PC-9 (cell line): ENCODE results near the gene DBP. TPM values are rescaled to one million over a fixed set of nuclear protein-coding genes. Genes with fewer than 3 reads are reported as not detected.

ENCODE experiments used
- BruUV-seq: library from RNA; stranded (reverse); fragments of 400-500 nt; replicated peaks from 2 replicates; lab custom pipeline; 2021; lab: Mats Ljungman, UMichigan
- CTCF ChIA-PET: fragments of 300-600 bp; sonication (Branson Sonifier 250); formaldehyde crosslinking; loops from one replicate; lab custom pipeline; 2022; ENCODE audit warnings: antibody characterized with exemption; lab: Charles Lee
- POLR2A ChIA-PET: fragments of 300-600 bp; sonication (Branson Sonifier 250); formaldehyde crosslinking; loops from one replicate; lab custom pipeline; 2022; ENCODE audit warnings: antibody characterized with exemption; ENCODE audit not compliant: unreplicated experiment; lab: Charles Lee
- DNase-seq, 2 experiments: peaks; one replicate each; pipeline versions ENCODE4 v3.0.0 to v3.0.0-alpha.2; 2015 to 2022; ENCODE audit warnings: mixed read lengths in 1 of 2
- H2AFZ ChIP-seq: fragments of 200-600 bp; sonication (generic); 2 replicates; pipeline ENCODE4 v1.8.1; 2017; ENCODE audit warnings: antibody characterized with exemption
- H3F3A ChIP-seq: fragments of 200-600 bp; sonication (generic); 2 replicates; pipeline ENCODE4 v1.8.1; 2017; ENCODE audit warnings: antibody characterized with exemption, mild to moderate bottlenecking, low read depth; ENCODE audit not compliant: insufficient read depth
- H3K27ac ChIP-seq: fragments of 200-600 bp; sonication (generic); 2 replicates; pipeline ENCODE4 v1.6.1; 2016; ENCODE audit warnings: mixed run types
- H3K27me3 ChIP-seq: fragments of 200-600 bp; sonication (generic); 2 replicates; pipeline ENCODE4 v1.6.1; 2016; ENCODE audit warnings: low read depth, mixed run types; ENCODE audit not compliant: insufficient read depth
- H3K36me3 ChIP-seq: fragments of 200-600 bp; sonication (generic); 2 replicates; pipeline ENCODE4 v1.6.1; 2016; ENCODE audit warnings: low read depth, mixed run types
- H3K4me1 ChIP-seq: fragments of 200-600 bp; sonication (generic); replicated peaks from 2 replicates; pipeline ENCODE4 v1.6.1; 2016; ENCODE audit warnings: mixed run types; ENCODE audit not compliant: insufficient read depth
- H3K4me2 ChIP-seq: fragments of 200-600 bp; sonication (generic); 2 replicates; pipeline ENCODE4 v1.6.1; 2017; ENCODE audit warnings: mixed run types
- H3K4me3 ChIP-seq: fragments of 200-600 bp; sonication (generic); 2 replicates; pipeline ENCODE4 v1.6.1; 2016; ENCODE audit warnings: mixed run types
- H3K79me2 ChIP-seq: fragments of 200-600 bp; sonication (generic); 2 replicates; pipeline ENCODE4 v1.6.1; 2017; ENCODE audit warnings: low read depth, mixed run types
- H3K9me2 ChIP-seq: fragments of 200-600 bp; sonication (generic); 2 replicates; pipeline ENCODE4 v1.8.1; 2017; ENCODE audit warnings: mild to moderate bottlenecking; ENCODE audit not compliant: insufficient read depth
- H3K9me3 ChIP-seq: fragments of 200-600 bp; sonication (generic); 2 replicates; pipeline ENCODE4 v1.8.1; 2016; ENCODE audit warnings: low read depth; ENCODE audit not compliant: insufficient read depth
- H4K20me1 ChIP-seq: fragments of 200-600 bp; sonication (generic); 2 replicates; pipeline ENCODE4 v1.8.1; 2017; ENCODE audit not compliant: insufficient read depth
- CTCF ChIP-seq: fragments of 200-600 bp; sonication (generic); conservative IDR thresholded peaks from 2 replicates; pipeline ENCODE4 v1.6.1; 2017; ENCODE audit warnings: mixed run types, antibody characterized with exemption, mild to moderate bottlenecking, moderate library complexity
- EZH2 ChIP-seq: fragments of 200-600 bp; sonication (generic); IDR thresholded peaks from 2 replicates; pipeline ENCODE4 v1.8.0; 2017; ENCODE audit warnings: antibody characterized with exemption, low read depth
- intact Hi-C: fragments of 100-400 bp; cut with micrococcal nuclease; formaldehyde crosslinking; loops from one replicate; pipeline ENCODE4 v1.10.0; 2022; ENCODE audit not compliant: unreplicated experiment
- total RNA-seq: library from RNA; stranded (reverse); gene quantifications from 2 replicates; pipeline ENCODE4 v1.2.3, GENCODE V29; 2021

Gene DBP
- total RNA-seq, 1 experiment from 2014 or later = 48.2 TPM

GRCh38 chr19:48609571-48610108 is 27.5 kb downstream of the DBP start:
- Histone ChIP-seq H3K4me3 (no peak overlapping the region), H2AFZ (no peak overlapping the region), H3K27me3 (no peaks in the 10 kb centered on the region), H3K9me2 (no peaks in the 10 kb centered on the region), H3K9me3 (no peaks in the 10 kb centered on the region), H3K36me3 (no peaks in the 10 kb centered on the region), H3F3A (peaks cover 35% of the 10 kb centered on the region), H3K79me2 (no peaks in the 10 kb centered on the region), H4K20me1 (no peaks in the 10 kb centered on the region), H3K27ac (no peak overlapping the region), H3K4me1 (peaks cover 12% of the 10 kb centered on the region), H3K4me2 (no peak overlapping the region)
- BruUV-seq = no TSS peak
- POLR2A ChIA-PET = no interaction called here
- CTCF ChIA-PET = interaction anchor here (0.7 to 1.2 kb wide), 2 partner anchors 15 to 25 kb away, joined by 3 read pairs; no protein-coding TSS in a partner anchor
- DNase-seq = no peak
- intact Hi-C loops = no loop called here
- TF ChIP-seq EZH2 = no peak
- TF ChIP-seq CTCF = no peak

- Histone ChIP-seq H3K27me3 (no peaks in the 10 kb centered on the region), H3K9me2 (no peaks in the 10 kb centered on the region), H3K4me3 (peak overlapping the region; percentile 32; the same call in 1 of the 2 replicates), H2AFZ (peak overlapping the region; percentile 62; the same call in 1 of the 2 replicates), H4K20me1 (no peaks in the 10 kb centered on the region), H3K79me2 (no peaks in the 10 kb centered on the region), H3K36me3 (no peaks in the 10 kb centered on the region), H3K4me1 (peaks cover 4% of the 10 kb centered on the region), H3F3A (peaks cover 27% of the 10 kb centered on the region), H3K9me3 (no peaks in the 10 kb centered on the region), H3K4me2 (peak overlapping the region; percentile 71), H3K27ac (no peak overlapping the region)
- intact Hi-C loops = no loop called here
- ChIA-PET POLR2A (interaction anchor here (0.6 kb wide), 1 partner anchor 121 kb away, joined by 4 read pairs; no protein-coding TSS in a partner anchor), CTCF (interaction anchor here (0.6 to 1.2 kb wide), 3 partner anchors 8 to 25 kb away, joined by 3 to 9 read pairs (median 3); no protein-coding TSS in a partner anchor)
- DNase-seq = peak; percentile 39 to 64
- no TSS peak for BruUV-seq
- TF ChIP-seq EZH2 (no peak), CTCF (peak; percentile 73)
These were observed 28.3 kb downstream of the DBP start for GRCh38 chr19:48608798-48609263.

GRCh38 chr19:48607359-48607755 is 29.8 kb downstream of the DBP start:
- TF ChIP-seq EZH2 = no peak
- TF ChIP-seq CTCF = no peak
- intact Hi-C loops = no loop called here
- ChIA-PET CTCF (no interaction called here), POLR2A (interaction anchor here (0.6 to 0.9 kb wide), 2 partner anchors 11 to 275 kb away, joined by 3 to 4 read pairs; partner anchors contain the start of gene RPL18)
- Histone ChIP-seq H3K9me2 (no peaks in the 10 kb centered on the region), H3K4me1 (0 out of 2 replicates have a peak, but pooled peaks cover under 1% of the 10 kb centered on the region), H3K36me3 (no peaks in the 10 kb centered on the region), H3K27me3 (no peaks in the 10 kb centered on the region), H3F3A (peaks cover 21% of the 10 kb centered on the region; the same call in 1 of the 2 replicates), H3K4me3 (no peak overlapping the region), H4K20me1 (no peaks in the 10 kb centered on the region), H3K79me2 (no peaks in the 10 kb centered on the region), H3K4me2 (no peak overlapping the region), H3K27ac (no peak overlapping the region), H3K9me3 (no peaks in the 10 kb centered on the region), H2AFZ (no peak overlapping the region)
- no peak for DNase-seq
- BruUV-seq = no TSS peak
